ENCODE measurements around the gene DMRTA1. TPM values are rescaled to one million over a fixed set of nuclear protein-coding genes. Genes with fewer than 3 reads are reported as not detected.

Gene DMRTA1
- total RNA-seq, 4 donors from 2014 or later, result 1.4 to 2.4 (median 1.8) TPM

GRCh38 chr9:22415941-22416691, 30.5 kb upstream of the DMRTA1 start:
- no peak for TF ChIP-seq EP300 (IDR thresholded peaks at IDR 0.05; ENCODE audit: low read depth)
- TF ChIP-seq POLR2AphosphoS5 (IDR thresholded peaks at IDR 0.05), result no peak
- TF ChIP-seq CTCF (IDR thresholded peaks at IDR 0.05), result no peak
- no peak for TF ChIP-seq POLR2A (IDR thresholded peaks at IDR 0.05)
- intact Hi-C loops (cut with DNase I; ENCODE audit: low total_unique reads), result no loop called here
- no peak overlapping the region for H3K27ac ChIP-seq
- H3K27me3 ChIP-seq, result no peaks in the 10 kb centered on the region
- no peak overlapping the region for H3K4me3 ChIP-seq
- WGBS, 2 donors (ENCODE audit: low coverage in 1 of 2), result 44 to 45% methylated on average over 4 to 5 of the region's 5 CpGs
- no peaks in the 10 kb centered on the region for H3K36me3 ChIP-seq
- no peak for DNase-seq
- in situ Hi-C loops (cut with MboI; ENCODE audit: low pct_ligation_motif_present in 1 of 4, low pct_unique_long_range_greater_than_20kb in 1 of 4, low sequenced_read_pairs in 3 of 4), result no loop called here
- H3K4me1 ChIP-seq, result no peaks in the 10 kb centered on the region
- H3K9me3 ChIP-seq, result no peaks in the 10 kb centered on the region

GRCh38 chr9:22416692-22417060, 29.9 kb upstream of the DMRTA1 start:
- no peak for TF ChIP-seq EP300 (IDR thresholded peaks at IDR 0.05; ENCODE audit: low read depth)
- no peak for TF ChIP-seq CTCF (IDR thresholded peaks at IDR 0.05)
- no peak for TF ChIP-seq POLR2A (IDR thresholded peaks at IDR 0.05)
- TF ChIP-seq POLR2AphosphoS5 (IDR thresholded peaks at IDR 0.05), result no peak
- no peak overlapping the region for H3K27ac ChIP-seq
- H3K4me3 ChIP-seq, result no peak overlapping the region
- WGBS, 2 donors (ENCODE audit: low coverage in 1 of 2), result 18 to 41% methylated on average over 1 of the region's 1 CpG
- in situ Hi-C loops (cut with MboI; ENCODE audit: low pct_ligation_motif_present in 1 of 4, low pct_unique_long_range_greater_than_20kb in 1 of 4, low sequenced_read_pairs in 3 of 4) (no loop called here), intact Hi-C loops (cut with DNase I; ENCODE audit: low total_unique reads) (no loop called here)
- no peaks in the 10 kb centered on the region for H3K9me3 ChIP-seq
- no peaks in the 10 kb centered on the region for H3K4me1 ChIP-seq
- no peak for DNase-seq
- H3K36me3 ChIP-seq, result no peaks in the 10 kb centered on the region
- H3K27me3 ChIP-seq, result no peaks in the 10 kb centered on the region

- no peaks in the 10 kb centered on the region for H3K36me3 ChIP-seq
- no peak for TF ChIP-seq POLR2A (IDR thresholded peaks at IDR 0.05)
- no peak for TF ChIP-seq POLR2AphosphoS5 (IDR thresholded peaks at IDR 0.05)
- H3K4me3 ChIP-seq, result no peak overlapping the region
- intact Hi-C loops (cut with DNase I; ENCODE audit: low total_unique reads), result no loop called here
- H3K27ac ChIP-seq, result no peak overlapping the region
- no peaks in the 10 kb centered on the region for H3K27me3 ChIP-seq
- in situ Hi-C loops (cut with MboI; ENCODE audit: low pct_ligation_motif_present in 1 of 4, low pct_unique_long_range_greater_than_20kb in 1 of 4, low sequenced_read_pairs in 3 of 4), result no loop called here
- WGBS, 2 donors (ENCODE audit: low coverage in 1 of 2), result 59 to 75% methylated on average over 1 of the region's 1 CpG
- H3K4me1 ChIP-seq, result no peaks in the 10 kb centered on the region
- no peaks in the 10 kb centered on the region for H3K9me3 ChIP-seq
- no peak for DNase-seq
These were observed 23.1 kb upstream of the DMRTA1 start for GRCh38 chr9:22423566-22423965.

- Histone ChIP-seq H3K27me3 (no peaks in the 10 kb centered on the region), H3K36me3 (no peaks in the 10 kb centered on the region), H3K9me3 (no peaks in the 10 kb centered on the region), H3K27ac (no peak overlapping the region), H3K4me3 (no peak overlapping the region), H3K4me1 (no peaks in the 10 kb centered on the region)
- no peak for DNase-seq
- intact Hi-C loops (cut with DNase I; ENCODE audit: low total_unique reads), result no loop called here
- no peak for TF ChIP-seq POLR2A (IDR thresholded peaks at IDR 0.05)
- TF ChIP-seq EP300 (IDR thresholded peaks at IDR 0.05; ENCODE audit: low read depth), result no peak
- no peak for TF ChIP-seq CTCF (IDR thresholded peaks at IDR 0.05)
- TF ChIP-seq POLR2AphosphoS5 (IDR thresholded peaks at IDR 0.05), result no peak
- WGBS, 2 donors (ENCODE audit: low coverage in 1 of 2), result 79 to 92% methylated on average over 2 of the region's 2 CpGs
- in situ Hi-C loops (cut with MboI; ENCODE audit: low pct_ligation_motif_present in 1 of 4, low pct_unique_long_range_greater_than_20kb in 1 of 4, low sequenced_read_pairs in 3 of 4), result no loop called here
These were observed 22.0 kb upstream of the DMRTA1 start for GRCh38 chr9:22424616-22425015.

- TF ChIP-seq POLR2A (IDR thresholded peaks at IDR 0.05) (no peak), POLR2AphosphoS5 (IDR thresholded peaks at IDR 0.05) (no peak), CTCF (IDR thresholded peaks at IDR 0.05) (no peak), EP300 (IDR thresholded peaks at IDR 0.05; ENCODE audit: low read depth) (no peak)
- WGBS, 2 donors (ENCODE audit: low coverage in 1 of 2), result 76 to 89% methylated on average over 4 of the region's 4 CpGs
- H3K27ac ChIP-seq, result no peak overlapping the region
- H3K27me3 ChIP-seq, result no peaks in the 10 kb centered on the region
- no peaks in the 10 kb centered on the region for H3K4me1 ChIP-seq
- intact Hi-C loops (cut with DNase I; ENCODE audit: low total_unique reads), result no loop called here
- no peak overlapping the region for H3K4me3 ChIP-seq
- no peak for DNase-seq
- in situ Hi-C loops (cut with MboI; ENCODE audit: low pct_ligation_motif_present in 1 of 4, low pct_unique_long_range_greater_than_20kb in 1 of 4, low sequenced_read_pairs in 3 of 4), result no loop called here
- H3K36me3 ChIP-seq, result no peaks in the 10 kb centered on the region
- no peaks in the 10 kb centered on the region for H3K9me3 ChIP-seq
These were observed 21.1 kb upstream of the DMRTA1 start for GRCh38 chr9:22425551-22425950.

All from transverse colon (tissue), 4 donors.